ENCODE data around the gene SMCO2. TPM values are rescaled to one million over a fixed set of nuclear protein-coding genes. Genes with fewer than 3 reads are reported as not detected.

The SMCO2 gene
- total and polyA plus RNA-seq, 9 donors = 0.16 TPM; not detected in 8

- no peak for DNase-seq
- H3K4me1 ChIP-seq (ENCODE audit: control insufficient read depth, insufficient read depth, low read length) = no peaks in the 10 kb centered on the region
- no peaks in the 10 kb centered on the region for H3K9me3 ChIP-seq (replicated peaks; ENCODE audit: control insufficient read depth, low read depth, low read length)
- 38% methylated on average over 1 of the region's 5 CpGs for WGBS (ENCODE audit: insufficient coverage)
- no peaks in the 10 kb centered on the region for H3K36me3 ChIP-seq (ENCODE audit: control insufficient read depth, insufficient read depth, low read length)
- H3K27me3 ChIP-seq (ENCODE audit: control insufficient read depth, insufficient read depth, low read length) = no peaks in the 10 kb centered on the region
- H3K4me3 ChIP-seq (ENCODE audit: low read length) = no peak overlapping the region
- no peak overlapping the region for H3K27ac ChIP-seq (ENCODE audit: low read length)
These were observed 62.3 kb downstream of the SMCO2 start for GRCh38 chr12:27508736-27509431.

GRCh38 chr12:27511031-27511722 is 64.6 kb downstream of the SMCO2 start:
- Histone ChIP-seq H3K36me3 (ENCODE audit: control insufficient read depth, insufficient read depth, low read length) (no peaks in the 10 kb centered on the region), H3K9me3 (replicated peaks; ENCODE audit: control insufficient read depth, low read depth, low read length) (no peaks in the 10 kb centered on the region), H3K27ac (ENCODE audit: low read length) (no peak overlapping the region), H3K4me3 (ENCODE audit: low read length) (no peak overlapping the region), H3K27me3 (ENCODE audit: control insufficient read depth, insufficient read depth, low read length) (no peaks in the 10 kb centered on the region), H3K4me1 (ENCODE audit: control insufficient read depth, insufficient read depth, low read length) (no peaks in the 10 kb centered on the region)
- WGBS (ENCODE audit: insufficient coverage) = 51% methylated on average over 3 of the region's 6 CpGs
- peak; percentile 83 for DNase-seq

- Histone ChIP-seq H3K36me3 (ENCODE audit: control insufficient read depth, insufficient read depth, low read length) (no peaks in the 10 kb centered on the region), H3K4me1 (ENCODE audit: control insufficient read depth, insufficient read depth, low read length) (no peaks in the 10 kb centered on the region), H3K4me3 (ENCODE audit: low read length) (no peak overlapping the region), H3K27ac (ENCODE audit: low read length) (no peak overlapping the region), H3K9me3 (replicated peaks; ENCODE audit: control insufficient read depth, low read depth, low read length) (no peaks in the 10 kb centered on the region), H3K27me3 (ENCODE audit: control insufficient read depth, insufficient read depth, low read length) (no peaks in the 10 kb centered on the region)
- DNase-seq = no peak
- WGBS (ENCODE audit: insufficient coverage) = no CpG with 5 or more reads among the region's 3 CpGs
These were observed 65.1 kb downstream of the SMCO2 start for GRCh38 chr12:27511723-27512045.

GRCh38 chr12:27513155-27513824 is 66.8 kb downstream of the SMCO2 start:
- H3K9me3 ChIP-seq (replicated peaks; ENCODE audit: control insufficient read depth, low read depth, low read length) = no peaks in the 10 kb centered on the region
- no peaks in the 10 kb centered on the region for H3K36me3 ChIP-seq (ENCODE audit: control insufficient read depth, insufficient read depth, low read length)
- DNase-seq = no peak
- no peak overlapping the region for H3K27ac ChIP-seq (ENCODE audit: low read length)
- WGBS (ENCODE audit: insufficient coverage) = 87% methylated on average over 6 of the region's 7 CpGs
- no peaks in the 10 kb centered on the region for H3K27me3 ChIP-seq (ENCODE audit: control insufficient read depth, insufficient read depth, low read length)
- no peaks in the 10 kb centered on the region for H3K4me1 ChIP-seq (ENCODE audit: control insufficient read depth, insufficient read depth, low read length)
- no peak overlapping the region for H3K4me3 ChIP-seq (ENCODE audit: low read length)

- H3K9me3 ChIP-seq (replicated peaks; ENCODE audit: control insufficient read depth, low read depth, low read length) = no peaks in the 10 kb centered on the region
- no peaks in the 10 kb centered on the region for H3K4me1 ChIP-seq (ENCODE audit: control insufficient read depth, insufficient read depth, low read length)
- no peak overlapping the region for H3K27ac ChIP-seq (ENCODE audit: low read length)
- no peak for DNase-seq
- 89% methylated on average over 2 of the region's 9 CpGs for WGBS (ENCODE audit: insufficient coverage)
- no peaks in the 10 kb centered on the region for H3K36me3 ChIP-seq (ENCODE audit: control insufficient read depth, insufficient read depth, low read length)
- no peak overlapping the region for H3K4me3 ChIP-seq (ENCODE audit: low read length)
- no peaks in the 10 kb centered on the region for H3K27me3 ChIP-seq (ENCODE audit: control insufficient read depth, insufficient read depth, low read length)
These were observed 69.1 kb downstream of the SMCO2 start for GRCh38 chr12:27515671-27516070.

- WGBS (ENCODE audit: insufficient coverage) = 50% methylated on average over 2 of the region's 4 CpGs
- no peak for DNase-seq
These were observed 70.1 kb downstream of the SMCO2 start for GRCh38 chr12:27516625-27517024.

GRCh38 chr12:27517546-27517945 is 71.0 kb downstream of the SMCO2 start:
- Histone ChIP-seq H3K36me3 (ENCODE audit: control insufficient read depth, insufficient read depth, low read length) (no peaks in the 10 kb centered on the region), H3K27ac (ENCODE audit: low read length) (no peak overlapping the region), H3K4me1 (ENCODE audit: control insufficient read depth, insufficient read depth, low read length) (peaks cover 6% of the 10 kb centered on the region), H3K27me3 (ENCODE audit: control insufficient read depth, insufficient read depth, low read length) (no peaks in the 10 kb centered on the region), H3K4me3 (ENCODE audit: low read length) (no peak overlapping the region), H3K9me3 (replicated peaks; ENCODE audit: control insufficient read depth, low read depth, low read length) (no peaks in the 10 kb centered on the region)
- peak; percentile 25 for DNase-seq
- WGBS (ENCODE audit: insufficient coverage) = no CpG with 5 or more reads among the region's 3 CpGs

More at GRCh38 chr12:27516625-27517024, 70.1 kb downstream of the SMCO2 start:
- Histone ChIP-seq H3K36me3 (ENCODE audit: control insufficient read depth, insufficient read depth, low read length) (no peaks in the 10 kb centered on the region), H3K4me1 (ENCODE audit: control insufficient read depth, insufficient read depth, low read length) (peaks cover 6% of the 10 kb centered on the region), H3K27me3 (ENCODE audit: control insufficient read depth, insufficient read depth, low read length) (no peaks in the 10 kb centered on the region), H3K4me3 (ENCODE audit: low read length) (no peak overlapping the region), H3K27ac (ENCODE audit: low read length) (no peak overlapping the region), H3K9me3 (replicated peaks; ENCODE audit: control insufficient read depth, low read depth, low read length) (no peaks in the 10 kb centered on the region)

GRCh38 chr12:27517961-27518665 is 71.6 kb downstream of the SMCO2 start:
- H3K27ac ChIP-seq (ENCODE audit: low read length) = no peak overlapping the region
- H3K4me1 ChIP-seq (ENCODE audit: control insufficient read depth, insufficient read depth, low read length) = peaks cover 7% of the 10 kb centered on the region
- no peaks in the 10 kb centered on the region for H3K9me3 ChIP-seq (replicated peaks; ENCODE audit: control insufficient read depth, low read depth, low read length)
- WGBS (ENCODE audit: insufficient coverage) = 79% methylated on average over 6 of the region's 7 CpGs
- no peaks in the 10 kb centered on the region for H3K27me3 ChIP-seq (ENCODE audit: control insufficient read depth, insufficient read depth, low read length)
- H3K36me3 ChIP-seq (ENCODE audit: control insufficient read depth, insufficient read depth, low read length) = no peaks in the 10 kb centered on the region
- H3K4me3 ChIP-seq (ENCODE audit: low read length) = no peak overlapping the region
- DNase-seq = no peak

GRCh38 chr12:27521066-27521465 is 74.5 kb downstream of the SMCO2 start:
- no peaks in the 10 kb centered on the region for H3K9me3 ChIP-seq (replicated peaks; ENCODE audit: control insufficient read depth, low read depth, low read length)
- H3K27ac ChIP-seq (ENCODE audit: low read length) = no peak overlapping the region
- 33% methylated on average over 2 of the region's 4 CpGs for whole genome bisulfite sequencing (ENCODE audit: insufficient coverage)
- no peaks in the 10 kb centered on the region for H3K27me3 ChIP-seq (ENCODE audit: control insufficient read depth, insufficient read depth, low read length)
- DNase-seq = peak; percentile 67
- no peaks in the 10 kb centered on the region for H3K36me3 ChIP-seq (ENCODE audit: control insufficient read depth, insufficient read depth, low read length)
- no peak overlapping the region for H3K4me3 ChIP-seq (ENCODE audit: low read length)
- H3K4me1 ChIP-seq (ENCODE audit: control insufficient read depth, insufficient read depth, low read length) = peaks cover 14% of the 10 kb centered on the region

GRCh38 chr12:27521981-27522380 is 75.4 kb downstream of the SMCO2 start:
- no peak overlapping the region for H3K4me3 ChIP-seq (ENCODE audit: low read length)
- no peak for DNase-seq
- H3K4me1 ChIP-seq (ENCODE audit: control insufficient read depth, insufficient read depth, low read length) = peaks cover 14% of the 10 kb centered on the region
- no peaks in the 10 kb centered on the region for H3K27me3 ChIP-seq (ENCODE audit: control insufficient read depth, insufficient read depth, low read length)
- H3K9me3 ChIP-seq (replicated peaks; ENCODE audit: control insufficient read depth, low read depth, low read length) = no peaks in the 10 kb centered on the region
- H3K36me3 ChIP-seq (ENCODE audit: control insufficient read depth, insufficient read depth, low read length) = no peaks in the 10 kb centered on the region
- H3K27ac ChIP-seq (ENCODE audit: low read length) = no peak overlapping the region
- WGBS (ENCODE audit: insufficient coverage) = 96% methylated on average over 4 of the region's 4 CpGs

Data from muscle of leg (tissue), 11 donors.